GM12878 (cell line): ENCODE data around the gene AGPAT2. TPM values are rescaled to one million over a fixed set of nuclear protein-coding genes. Genes with fewer than 3 reads are reported as not detected.
A peak's percentile ranks its signal among the peaks of the same experiment; 100 is the strongest.

ENCODE experiments used
- CUX1 ChIP-seq: IDR thresholded peaks from 2 replicates; pipeline ENCODE4 v1.6.1; 2012; ENCODE audit warnings: improper control_type of control experiment, low read depth, low read length; ENCODE audit not compliant: insufficient replicate concordance
- HDAC6 ChIP-seq: fragments of 200-600 bp; sonication (generic); IDR thresholded peaks from one replicate; pipeline ENCODE4 v1.8.0; 2017; ENCODE audit warnings: antibody characterized with exemption; ENCODE audit not compliant: unreplicated experiment
- IRF3 ChIP-seq: fragments of 450-650 bp; IDR thresholded peaks from 2 replicates; pipeline ENCODE4 v1.6.1; 2014; ENCODE audit warnings: mild to moderate bottlenecking
- KLF5 ChIP-seq: fragments of 450-650 bp; IDR thresholded peaks from 2 replicates; pipeline ENCODE4 v1.6.1; 2014; ENCODE audit warnings: mild to moderate bottlenecking; ENCODE audit not compliant: partially characterized antibody
- NBN ChIP-seq: fragments of 450-650 bp; IDR thresholded peaks from 2 replicates; pipeline ENCODE4 v1.6.1; 2016
- NFIC ChIP-seq: IDR thresholded peaks from 2 replicates; pipeline ENCODE4 v1.6.1; 2012; ENCODE audit warnings: low read depth, mild to moderate bottlenecking, inconsistent platforms, low read length, moderate library complexity
- PBX3 ChIP-seq: IDR thresholded peaks from 2 replicates; pipeline ENCODE4 v1.6.1; 2011; ENCODE audit warnings: mild to moderate bottlenecking, low read depth, low read length, moderate library complexity; ENCODE audit not compliant: insufficient replicate concordance
- SIN3A ChIP-seq: IDR thresholded peaks from 2 replicates; pipeline ENCODE4 v1.6.1; 2012; ENCODE audit warnings: low read depth, low read length, improper control_type of control experiment
- STAT1 ChIP-seq: fragments of 450-650 bp; conservative IDR thresholded peaks from 2 replicates; pipeline ENCODE4 v1.6.1; 2014; ENCODE audit warnings: antibody characterized with exemption, mild to moderate bottlenecking
- SUZ12 ChIP-seq: fragments of 200-600 bp; sonication (generic); IDR thresholded peaks from one replicate; pipeline ENCODE4 v1.6.1; 2018; ENCODE audit warnings: antibody characterized with exemption, mild to moderate bottlenecking; ENCODE audit not compliant: unreplicated experiment
- ZNF24 ChIP-seq: fragments of 450-650 bp; IDR thresholded peaks from 2 replicates; pipeline ENCODE4 v1.6.1; 2017; ENCODE audit warnings: antibody characterized with exemption, mild to moderate bottlenecking
- ZNF274 ChIP-seq: IDR thresholded peaks from one replicate; pipeline ENCODE4 v1.8.0; 2011; ENCODE audit not compliant: insufficient read length, insufficient read depth
- polyA plus RNA-seq, 11 experiments: library from polyadenylated mRNA; depleted of rRNA in 4 of 11; unstranded in 6 of 11; stranded (reverse) in 5 of 11; fragments of >200 nt; fragmentation: Nextera tagmentation in 4 of 11; fragmentation: Illumina TruSeq in 1 of 11; extraction: Ambion mirVana in 4 of 11; extraction: Trizol in 1 of 11; gene quantifications; 1 replicate in 1 of 11; 2 replicates in 10 of 11; pipeline versions ENCODE4 v1.2.1 to v1.2.3, GENCODE V29; 2011 to 2016; ENCODE audit warnings: inconsistent platforms in 2 of 11, missing spikeins in 2 of 11, low read depth in 1 of 11
- total RNA-seq, 4 experiments: library from RNA; depleted of rRNA in 3 of 4; stranded (reverse); fragments of >200 nt in 3 of 4; fragmentation: Illumina TruSeq in 1 of 4; extraction: Trizol in 1 of 4; gene quantifications; 2 replicates each; pipeline versions ENCODE4 v1.2.1 to v1.2.3, GENCODE V29; 2013 to 2021
- TF ChIP-seq, protein P1 (sequence below): IDR thresholded peaks from 2 replicates; pipeline ENCODE4 v1.6.1; 2011; ENCODE audit warnings: low read depth, low read length, improper control_type of control experiment, borderline replicate concordance
- TF ChIP-seq, protein P2 (sequence below): fragments of 450-650 bp; IDR thresholded peaks from 2 replicates; pipeline ENCODE4 v1.6.1; 2017; ENCODE audit warnings: antibody characterized with exemption, mild to moderate bottlenecking, moderate library complexity

Gene AGPAT2
- total and polyA plus RNA-seq, 10 of the 15 experiments (the other 5 are each of a cell fraction or from before 2014, with no cell fraction given) = 0.10 to 28.5 (median 18.2) TPM

DNA sequence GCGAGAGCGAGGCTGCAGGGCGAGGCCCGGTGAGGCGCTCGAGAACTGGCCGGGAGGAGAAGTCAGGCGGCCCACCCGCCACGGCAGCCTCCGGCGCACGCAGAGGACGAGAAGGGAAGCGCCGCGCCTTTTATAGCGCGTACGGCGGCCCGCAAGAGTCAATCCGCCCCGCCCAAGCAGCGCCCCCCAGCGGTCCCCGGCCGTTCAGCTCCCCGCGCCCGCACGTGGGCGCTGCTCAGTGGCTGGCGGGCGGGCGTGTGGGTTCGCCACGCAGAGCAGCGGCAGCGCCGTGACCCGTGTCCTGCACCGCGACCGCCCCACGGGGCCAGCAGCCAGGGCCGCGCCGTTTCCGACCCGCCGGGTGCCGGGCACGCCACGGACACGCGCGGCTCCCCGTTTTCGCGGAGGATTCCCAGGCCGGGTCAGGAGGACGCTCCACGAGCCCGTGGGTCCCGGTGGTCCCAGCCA lies 40.9 kb upstream of the AGPAT2 start (continued):
- TF ChIP-seq NFIC (no peak), SUZ12 (no peak), CUX1 (no peak), ZNF24 (peak; percentile 87), HDAC6 (peak; percentile 99), PBX3 (peak; percentile 28), SIN3A (peak; percentile 92), STAT1 (no peak), IRF3 (peak; percentile 57; the same call in 1 of the 2 replicates), KLF5 (peak; percentile 81), NBN (peak; percentile 41; the same call in 1 of the 2 replicates), ZNF274 (no peak)
- TF ChIP-seq, protein P1, sequence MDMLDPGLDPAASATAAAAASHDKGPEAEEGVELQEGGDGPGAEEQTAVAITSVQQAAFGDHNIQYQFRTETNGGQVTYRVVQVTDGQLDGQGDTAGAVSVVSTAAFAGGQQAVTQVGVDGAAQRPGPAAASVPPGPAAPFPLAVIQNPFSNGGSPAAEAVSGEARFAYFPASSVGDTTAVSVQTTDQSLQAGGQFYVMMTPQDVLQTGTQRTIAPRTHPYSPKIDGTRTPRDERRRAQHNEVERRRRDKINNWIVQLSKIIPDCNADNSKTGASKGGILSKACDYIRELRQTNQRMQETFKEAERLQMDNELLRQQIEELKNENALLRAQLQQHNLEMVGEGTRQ = no peak
- TF ChIP-seq, protein P2, sequence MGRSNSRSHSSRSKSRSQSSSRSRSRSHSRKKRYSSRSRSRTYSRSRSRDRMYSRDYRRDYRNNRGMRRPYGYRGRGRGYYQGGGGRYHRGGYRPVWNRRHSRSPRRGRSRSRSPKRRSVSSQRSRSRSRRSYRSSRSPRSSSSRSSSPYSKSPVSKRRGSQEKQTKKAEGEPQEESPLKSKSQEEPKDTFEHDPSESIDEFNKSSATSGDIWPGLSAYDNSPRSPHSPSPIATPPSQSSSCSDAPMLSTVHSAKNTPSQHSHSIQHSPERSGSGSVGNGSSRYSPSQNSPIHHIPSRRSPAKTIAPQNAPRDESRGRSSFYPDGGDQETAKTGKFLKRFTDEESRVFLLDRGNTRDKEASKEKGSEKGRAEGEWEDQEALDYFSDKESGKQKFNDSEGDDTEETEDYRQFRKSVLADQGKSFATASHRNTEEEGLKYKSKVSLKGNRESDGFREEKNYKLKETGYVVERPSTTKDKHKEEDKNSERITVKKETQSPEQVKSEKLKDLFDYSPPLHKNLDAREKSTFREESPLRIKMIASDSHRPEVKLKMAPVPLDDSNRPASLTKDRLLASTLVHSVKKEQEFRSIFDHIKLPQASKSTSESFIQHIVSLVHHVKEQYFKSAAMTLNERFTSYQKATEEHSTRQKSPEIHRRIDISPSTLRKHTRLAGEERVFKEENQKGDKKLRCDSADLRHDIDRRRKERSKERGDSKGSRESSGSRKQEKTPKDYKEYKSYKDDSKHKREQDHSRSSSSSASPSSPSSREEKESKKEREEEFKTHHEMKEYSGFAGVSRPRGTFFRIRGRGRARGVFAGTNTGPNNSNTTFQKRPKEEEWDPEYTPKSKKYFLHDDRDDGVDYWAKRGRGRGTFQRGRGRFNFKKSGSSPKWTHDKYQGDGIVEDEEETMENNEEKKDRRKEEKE = peak; percentile 68; the same call in 1 of the 2 replicates
